GM18870 (cell line): ENCODE data around the gene MIPEP.
A peak's percentile ranks its signal among the peaks of the same experiment; 100 is the strongest.

Experiments
- ATAC-seq: cut with Tn5 transposase; IDR thresholded peaks from one replicate; pipeline ENCODE4 v1.9.1; 2021; ENCODE audit warnings: moderate library complexity; ENCODE audit not compliant: unreplicated experiment

The MIPEP gene

DNA sequence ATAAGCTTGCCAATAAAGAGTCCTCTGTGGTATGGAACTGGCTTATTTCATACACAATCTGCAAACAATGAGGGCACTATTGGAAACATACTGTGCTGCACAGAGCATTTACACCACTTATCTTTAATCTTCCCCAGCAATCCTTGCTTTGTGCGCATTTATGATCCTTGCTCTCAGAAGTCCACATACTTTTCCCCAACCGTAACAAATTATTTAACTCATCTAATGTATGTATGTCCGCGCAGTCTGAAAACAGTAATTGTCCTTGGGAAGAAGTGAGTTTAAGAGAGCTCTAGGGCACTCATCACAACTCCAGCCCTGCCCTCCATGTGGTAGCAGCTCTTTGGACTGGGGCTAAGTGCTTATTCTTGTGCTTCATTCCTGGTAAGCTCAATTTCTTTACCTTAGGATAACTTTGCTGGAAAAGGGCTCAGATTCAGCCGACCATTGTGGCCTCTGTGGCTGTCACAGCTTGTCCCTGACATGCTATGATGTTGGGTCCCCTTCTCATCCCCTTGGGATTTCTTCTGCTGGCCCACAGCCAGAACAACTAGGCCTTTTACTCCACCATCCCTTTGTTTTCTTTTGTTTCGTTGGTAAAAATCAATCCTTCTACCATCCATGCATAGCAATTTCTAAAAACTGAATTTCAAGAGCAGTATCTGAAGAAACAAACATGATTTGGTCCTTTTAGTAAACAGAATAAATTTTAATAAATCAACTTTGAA, 166.3 kb downstream of the MIPEP start:
- ATAC-seq, result no peak

DNA sequence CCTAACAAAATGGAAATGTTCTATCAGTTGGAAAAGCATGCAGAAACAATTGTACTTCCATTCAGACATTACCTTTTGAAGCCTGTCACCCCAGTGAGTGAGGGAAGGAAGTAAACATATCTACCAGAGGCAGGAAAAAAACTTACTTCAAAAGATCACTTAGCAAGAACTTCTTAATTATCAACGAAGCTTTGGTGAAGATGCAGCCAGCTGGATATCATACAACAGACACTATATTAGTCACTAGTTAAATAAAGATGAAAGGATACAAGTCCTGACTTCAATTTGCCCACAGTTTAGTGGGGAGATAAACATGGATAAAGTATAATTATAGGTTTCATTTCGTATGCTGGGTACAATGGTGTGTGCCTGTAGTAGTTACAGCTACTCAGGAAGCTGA, 170.2 kb downstream of the MIPEP start:
- no peak for ATAC-seq

DNA sequence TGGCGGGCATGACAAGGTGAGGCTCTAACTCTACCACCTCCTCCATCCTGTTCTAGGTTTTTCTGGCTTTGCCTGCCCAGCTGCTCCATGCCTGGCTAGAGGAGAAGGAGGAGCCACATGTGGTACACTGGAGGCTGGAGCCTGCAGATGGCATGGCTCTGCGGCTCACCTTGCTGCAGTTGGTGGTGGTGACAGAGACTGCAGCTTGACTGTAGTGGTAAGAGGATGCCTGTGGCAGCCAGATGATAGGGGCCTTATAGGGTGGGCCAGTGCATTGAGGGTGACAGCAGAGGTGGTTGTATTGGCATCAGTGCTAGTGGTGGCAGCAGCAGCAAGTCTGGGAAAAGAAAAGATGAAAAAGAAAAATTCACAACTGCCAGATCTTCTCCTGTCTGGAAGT, 172.8 kb downstream of the MIPEP start:
- no peak for ATAC-seq

DNA sequence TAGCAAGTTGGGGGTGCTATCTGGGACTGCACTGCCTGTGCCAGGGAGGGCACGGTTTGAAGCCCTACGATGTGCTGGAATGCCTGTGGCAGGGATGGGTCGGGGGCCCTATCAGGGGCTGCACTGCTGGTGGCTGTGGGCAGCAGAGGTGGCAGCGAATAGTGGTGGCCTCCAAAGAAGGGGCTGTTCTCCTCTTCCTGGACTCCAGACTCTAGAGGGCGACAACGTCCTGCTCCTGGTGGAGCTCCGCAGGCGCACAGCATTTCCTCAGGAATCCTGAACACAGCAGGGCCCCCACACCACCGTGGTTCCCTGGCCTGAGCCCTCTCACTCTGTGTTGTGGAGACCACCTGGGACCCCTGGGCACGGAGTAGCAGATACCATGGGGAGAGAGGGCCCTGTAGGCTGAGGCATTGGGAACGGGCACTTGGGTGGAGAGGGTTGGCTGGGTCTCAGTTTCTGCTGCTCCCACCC, 173.4 kb downstream of the MIPEP start:
- ATAC-seq, result no peak

DNA sequence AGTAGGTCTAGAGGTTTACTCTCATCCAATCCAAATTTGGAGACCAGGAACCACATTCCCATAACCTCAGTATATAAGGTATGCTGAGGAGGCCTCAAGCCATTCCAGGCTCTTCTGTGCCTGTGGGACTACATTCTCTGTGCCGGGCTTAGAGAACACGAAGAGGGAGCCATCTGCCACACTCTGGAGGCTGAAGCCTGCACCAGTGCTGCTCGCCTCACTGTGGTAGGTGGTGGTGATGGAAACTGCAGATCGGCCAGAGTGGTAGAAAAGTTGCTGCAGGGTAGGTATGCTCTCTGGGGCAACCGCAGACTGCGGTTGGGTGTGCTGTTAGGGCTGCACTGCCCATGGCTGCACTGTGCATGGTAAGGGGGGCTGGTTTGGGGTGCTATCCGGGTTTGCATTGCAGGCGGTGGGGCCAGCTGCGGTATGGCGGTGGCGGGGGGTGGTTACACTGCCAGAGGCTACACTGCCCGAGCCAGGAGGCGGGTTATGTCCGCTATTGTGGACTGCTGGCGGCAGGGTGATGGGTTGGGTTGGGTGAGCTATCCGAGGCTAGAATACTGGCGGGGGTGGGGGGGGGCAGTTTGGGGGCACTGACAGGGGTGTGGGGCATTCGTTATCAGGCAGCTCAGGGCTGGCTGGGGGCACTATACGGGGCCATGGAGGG, 174.0 kb downstream of the MIPEP start:
- no peak for ATAC-seq

DNA sequence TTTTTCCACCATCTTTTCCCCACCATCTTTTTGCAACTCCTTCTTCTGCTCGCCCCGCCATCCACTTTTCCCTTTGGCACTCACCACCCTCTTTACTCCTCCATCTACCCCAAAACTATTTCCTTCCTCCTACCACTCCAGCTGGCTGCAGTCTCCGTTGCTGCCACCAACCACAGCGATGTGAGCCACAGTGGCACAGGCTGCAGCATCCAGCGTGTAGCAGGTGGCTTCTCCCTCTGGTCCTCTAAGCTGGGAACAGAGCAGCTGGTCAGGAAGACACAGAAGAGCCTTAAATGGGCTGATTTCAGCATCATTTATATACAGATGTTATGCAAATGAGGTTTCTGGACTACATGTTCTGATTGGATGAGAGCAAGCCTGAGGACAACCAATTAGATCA, 174.5 kb downstream of the MIPEP start:
- ATAC-seq, result no peak

DNA sequence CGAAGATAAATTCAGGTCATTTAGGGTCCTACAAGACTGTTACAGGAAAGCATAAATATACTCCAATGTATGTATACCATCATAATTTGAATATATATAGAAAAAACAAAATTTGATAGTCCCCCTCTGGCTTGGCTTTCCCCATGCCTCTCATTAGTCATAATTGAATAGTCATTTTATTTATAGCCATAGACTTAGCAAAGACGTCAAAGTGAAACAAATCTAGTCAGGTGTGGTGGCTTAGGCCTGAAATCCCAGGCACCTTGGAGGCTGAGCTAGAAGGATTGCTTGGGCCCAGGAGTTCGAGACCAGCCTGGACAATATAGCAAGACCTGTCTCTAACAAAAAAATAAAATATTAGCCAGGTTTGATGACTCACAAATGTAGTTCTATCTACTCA, 177.8 kb downstream of the MIPEP start:
- no peak for ATAC-seq

DNA sequence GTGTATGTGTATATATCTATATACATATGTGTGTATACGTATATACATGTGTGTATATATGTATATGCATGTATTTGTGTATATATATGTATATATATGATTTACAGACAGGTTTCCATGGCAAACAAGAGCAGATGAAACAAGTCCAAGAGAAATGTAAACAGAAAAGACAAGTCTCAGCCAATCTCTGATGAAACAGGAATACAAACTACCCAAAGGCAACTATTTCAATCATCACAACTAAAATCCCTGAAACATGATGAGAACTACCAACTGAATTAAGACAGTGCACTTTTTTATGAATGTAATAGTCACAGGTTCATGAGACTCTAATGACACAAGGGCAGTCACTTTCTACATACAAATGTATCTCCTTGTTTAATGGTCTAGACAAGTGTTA, 178.8 kb downstream of the MIPEP start:
- no peak for ATAC-seq

DNA sequence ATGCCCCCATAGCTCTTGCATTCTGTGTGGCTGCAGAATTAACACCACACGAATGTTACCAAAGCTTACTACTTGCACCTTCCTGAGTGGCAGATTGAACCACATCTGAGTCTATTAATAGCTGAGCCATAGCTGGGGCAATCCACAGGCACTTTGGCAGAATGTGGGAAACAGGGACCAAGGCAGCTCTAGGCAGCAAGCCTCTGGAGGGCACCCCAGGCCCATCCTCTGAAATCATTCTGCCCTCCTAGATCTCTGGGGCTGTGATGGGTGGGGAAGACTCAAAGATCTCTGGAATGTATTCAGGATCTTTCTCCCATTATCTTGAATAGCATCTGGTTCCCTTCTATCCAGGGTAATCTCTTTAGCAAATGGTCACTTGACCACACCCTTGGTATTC, 179.7 kb downstream of the MIPEP start:
- no peak for ATAC-seq

DNA sequence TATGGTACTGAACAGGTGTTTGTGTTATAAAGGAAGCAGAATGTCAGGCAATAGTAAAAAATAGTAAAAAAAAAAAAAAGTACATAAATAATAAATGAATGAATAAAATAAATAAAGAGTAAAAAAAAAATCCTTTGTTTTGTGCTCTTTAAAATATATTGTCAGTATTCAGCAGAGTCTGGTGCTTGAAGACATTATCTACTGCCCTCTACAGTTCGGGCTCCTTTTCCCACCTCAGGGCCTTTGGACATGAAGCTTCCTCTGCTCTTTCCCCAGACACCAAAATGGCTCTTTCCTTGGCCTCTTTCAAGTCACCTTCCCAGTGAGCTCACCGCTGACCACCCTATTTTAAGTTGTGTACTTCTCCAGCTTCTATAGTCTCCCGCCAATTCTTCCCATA, 181.5 kb downstream of the MIPEP start:
- ATAC-seq, result no peak

DNA sequence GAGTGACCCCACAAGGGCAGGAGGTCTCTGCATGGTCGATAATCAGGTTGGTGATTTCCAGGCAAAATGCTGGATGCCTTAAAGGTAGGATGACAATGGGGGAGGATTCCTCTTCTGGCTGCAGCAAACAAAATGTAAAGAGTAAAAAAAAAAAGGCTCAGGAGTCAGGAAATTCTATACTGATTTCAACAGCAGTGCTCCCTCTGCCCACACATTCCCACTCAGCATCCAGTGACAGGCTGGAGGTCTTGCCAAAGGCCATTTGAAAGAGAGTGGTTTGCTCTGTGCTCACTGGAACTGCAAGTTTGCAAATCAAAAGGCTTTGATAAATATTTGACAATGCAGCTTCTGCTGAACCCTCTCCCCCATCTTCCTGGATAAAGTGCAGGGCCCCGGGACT, 183.6 kb downstream of the MIPEP start:
- ATAC-seq, result no peak

DNA sequence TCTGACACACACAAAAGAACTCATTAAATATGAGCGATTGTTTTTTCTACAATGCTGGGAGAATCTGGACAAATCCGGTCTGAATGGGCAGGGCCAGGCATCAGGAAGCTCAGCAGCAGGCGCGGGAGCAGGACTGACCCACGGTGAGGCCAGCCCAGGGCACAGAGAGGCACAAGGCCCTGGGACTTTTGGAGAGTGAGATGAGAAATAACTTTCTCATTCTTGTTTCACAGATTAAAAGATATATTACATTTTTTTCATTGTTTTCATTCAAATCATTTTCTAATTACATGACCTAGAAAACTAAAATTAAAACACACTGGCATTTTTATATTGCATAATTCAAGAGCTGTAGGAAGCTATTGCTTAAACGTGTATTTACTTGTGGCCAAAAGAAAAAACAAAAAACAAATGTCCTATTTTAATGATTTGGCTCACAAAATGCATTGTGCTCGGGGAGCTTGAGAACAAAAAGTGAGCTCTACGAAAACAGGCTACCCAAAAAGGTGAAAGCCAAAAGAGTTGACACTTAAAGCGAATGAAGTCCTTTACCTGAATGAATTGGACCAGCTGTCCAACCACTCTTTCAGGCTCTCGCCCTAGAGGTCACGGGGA, 185.8 kb downstream of the MIPEP start:
- ATAC-seq, result no peak

DNA sequence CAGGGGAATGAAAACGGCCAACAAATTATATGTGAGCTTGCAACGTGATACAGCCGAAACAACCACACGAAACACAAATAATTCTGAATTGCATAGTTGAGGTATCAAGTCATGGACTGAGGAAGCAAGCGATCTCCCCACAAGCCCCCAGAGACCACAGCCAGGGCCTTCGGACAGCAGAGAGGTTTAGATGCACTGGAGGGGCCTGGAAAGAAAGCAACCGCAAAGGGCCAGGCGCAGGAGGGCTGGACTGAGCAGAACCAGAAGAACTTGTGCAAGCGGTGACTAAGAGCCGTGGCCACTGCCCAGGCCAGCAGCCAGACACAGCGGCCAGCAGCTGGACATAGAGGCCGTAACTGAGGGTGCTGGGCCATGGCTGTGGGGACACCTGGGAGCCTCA, 187.6 kb downstream of the MIPEP start:
- no peak for ATAC-seq

DNA sequence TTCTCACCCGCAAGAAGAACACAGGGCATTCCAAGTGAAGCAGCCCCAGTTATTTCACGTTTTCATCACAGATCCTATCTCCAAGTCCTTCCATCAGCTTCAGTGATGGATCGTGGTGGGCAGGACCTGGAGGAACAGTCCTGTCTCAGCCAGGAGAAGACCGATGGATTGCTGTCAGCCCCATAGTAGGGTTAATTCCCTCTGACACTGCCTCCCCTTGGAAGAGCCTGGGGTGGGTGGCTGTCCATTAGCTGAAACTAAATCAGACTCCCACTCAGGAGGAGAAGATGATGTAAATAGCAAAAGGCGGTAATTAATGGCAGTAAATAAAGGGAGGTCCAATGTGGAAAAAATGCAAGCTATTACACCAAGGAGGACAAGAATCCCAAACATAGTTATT, 188.0 kb downstream of the MIPEP start:
- ATAC-seq, result no peak

DNA sequence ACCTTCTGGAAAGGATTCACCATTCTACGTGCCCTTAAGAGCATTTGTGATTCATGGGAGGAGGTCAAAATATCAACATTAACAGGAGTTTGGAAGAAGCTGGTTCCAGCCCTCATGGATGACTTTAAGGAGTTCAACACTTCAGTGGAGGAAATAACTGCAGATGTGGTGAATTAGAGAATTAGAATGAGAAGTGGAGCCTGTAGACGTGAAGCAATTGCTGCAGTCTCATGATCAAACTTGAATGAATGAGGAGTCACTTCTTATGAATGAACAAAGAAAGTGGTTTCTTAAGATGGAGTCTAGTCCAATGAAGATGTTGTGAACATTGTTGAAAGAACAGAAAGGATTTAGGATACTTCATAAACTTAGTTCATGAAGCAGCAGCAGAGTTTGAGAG, 189.9 kb downstream of the MIPEP start:
- ATAC-seq, result no peak

DNA sequence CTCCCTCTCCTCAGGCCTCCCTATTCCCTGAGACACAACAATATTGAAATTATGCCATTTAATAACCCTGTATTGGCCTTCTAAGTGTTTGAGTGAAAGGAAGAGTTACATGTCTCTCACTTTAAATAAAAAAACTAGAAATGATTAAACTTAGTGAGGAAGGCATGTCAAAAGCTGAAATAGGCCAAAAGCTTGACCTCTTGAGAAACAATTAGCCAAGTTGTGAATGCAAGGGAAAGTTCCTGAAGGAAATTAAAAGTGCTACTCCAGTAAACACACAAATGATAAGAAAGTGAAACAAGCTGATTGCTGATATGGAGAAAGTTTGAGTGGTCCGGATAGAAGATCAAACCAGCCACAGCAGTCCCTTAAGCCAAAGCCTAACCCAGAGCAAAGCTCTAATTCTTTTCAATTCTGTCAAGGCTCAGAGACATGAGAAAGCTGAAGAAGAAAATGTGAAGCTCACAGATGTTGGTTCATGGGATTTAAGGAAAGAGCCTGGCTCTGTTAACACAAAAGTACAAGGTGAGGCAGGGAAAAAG, 191.4 kb downstream of the MIPEP start:
- ATAC-seq, result no peak

DNA sequence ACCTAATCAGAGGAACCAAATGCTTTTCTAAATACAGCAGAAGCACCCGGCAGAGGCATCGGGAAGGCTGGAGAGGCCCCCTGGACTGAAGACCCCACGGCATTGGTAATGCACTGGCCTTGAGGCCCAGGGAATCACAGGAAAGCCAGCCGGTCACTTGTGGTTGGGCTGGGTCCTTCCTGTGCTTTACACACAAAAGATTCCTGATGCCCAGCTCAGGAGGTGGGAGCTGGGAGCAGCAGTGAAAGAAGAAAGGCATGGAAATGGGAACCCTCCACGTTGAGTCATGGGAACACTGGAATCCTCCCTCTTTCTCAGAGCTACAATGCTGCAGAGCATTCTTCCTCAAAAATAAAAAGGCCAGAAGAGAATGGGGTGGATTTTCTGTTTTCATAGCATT, 192.6 kb downstream of the MIPEP start:
- ATAC-seq, result no peak

DNA sequence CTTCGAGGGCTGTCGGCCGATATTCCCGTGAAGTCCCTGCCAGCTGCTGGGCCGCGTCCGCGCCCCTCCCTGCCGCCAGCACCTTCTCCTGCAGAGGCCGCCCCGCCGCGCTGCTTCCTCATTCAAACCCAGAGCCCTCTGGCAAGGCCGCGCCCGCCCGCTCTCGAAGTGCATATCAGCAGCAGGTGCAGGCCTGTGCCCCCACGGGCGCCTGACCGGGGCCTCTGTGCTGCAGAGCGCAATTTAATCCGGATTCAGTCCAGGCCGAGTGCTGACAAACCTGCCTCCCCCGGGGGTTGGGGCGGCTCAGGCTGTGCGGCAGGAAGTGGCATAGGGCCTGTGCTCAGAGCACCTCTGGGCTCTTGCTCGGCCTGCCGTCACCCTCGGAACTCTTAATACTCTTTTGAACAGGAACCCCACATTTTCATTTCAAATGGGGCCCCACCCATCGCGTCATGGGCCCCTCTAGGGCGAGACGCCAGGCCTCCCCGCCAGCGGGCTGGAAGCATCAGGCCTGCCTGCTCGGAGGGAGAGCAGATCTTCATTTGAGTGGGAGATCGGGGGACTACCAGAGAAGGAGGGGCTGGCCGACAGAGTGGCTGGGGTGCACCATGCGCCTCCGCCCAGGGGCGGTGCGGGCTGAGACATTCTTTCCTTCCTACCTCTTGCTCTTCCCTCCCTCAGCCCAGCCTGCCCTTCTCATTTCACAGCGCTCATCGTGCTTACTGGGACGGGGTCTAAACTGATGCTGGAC, 193.3 kb downstream of the MIPEP start:
- ATAC-seq, result peak; percentile 47

DNA sequence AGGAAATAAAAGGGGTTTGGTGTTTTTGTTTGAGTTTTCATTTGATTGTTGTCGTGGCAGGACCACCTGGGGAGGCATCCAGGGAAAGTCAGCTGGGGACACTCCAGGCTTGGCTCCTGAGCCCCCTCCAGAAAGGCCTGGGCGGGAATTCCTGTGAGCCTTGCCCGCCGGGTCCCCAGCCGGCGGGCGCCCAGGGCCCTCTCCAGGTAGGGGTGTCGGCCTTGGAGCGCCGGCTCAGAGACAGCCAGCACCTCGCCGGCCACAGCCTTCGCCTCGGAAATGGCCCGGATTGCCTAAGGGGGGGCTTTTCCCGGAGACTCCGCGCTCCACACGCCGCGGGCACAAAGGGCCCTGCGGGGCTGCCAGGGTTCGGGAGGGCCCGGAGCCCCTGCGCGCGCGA, 194.0 kb downstream of the MIPEP start:
- no peak for ATAC-seq

DNA sequence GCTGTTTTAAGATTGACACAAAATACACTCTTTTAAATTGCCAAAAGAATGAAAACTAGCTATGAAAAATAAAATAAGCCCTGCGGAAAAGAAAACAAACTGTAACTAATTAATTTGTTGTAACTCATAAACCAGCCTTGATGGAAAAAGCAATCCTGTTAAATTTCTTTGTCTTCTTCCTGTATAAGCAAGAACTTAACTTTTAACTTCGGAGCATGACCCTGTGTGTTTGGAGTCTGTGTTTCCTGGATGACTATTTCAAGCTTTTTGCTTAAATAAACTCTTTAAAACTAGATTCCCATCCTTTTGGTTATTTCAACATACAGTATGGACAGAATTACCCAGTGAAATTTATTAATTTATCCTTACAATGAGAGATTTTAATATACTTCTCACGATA, 196.4 kb downstream of the MIPEP start:
- ATAC-seq, result no peak

DNA sequence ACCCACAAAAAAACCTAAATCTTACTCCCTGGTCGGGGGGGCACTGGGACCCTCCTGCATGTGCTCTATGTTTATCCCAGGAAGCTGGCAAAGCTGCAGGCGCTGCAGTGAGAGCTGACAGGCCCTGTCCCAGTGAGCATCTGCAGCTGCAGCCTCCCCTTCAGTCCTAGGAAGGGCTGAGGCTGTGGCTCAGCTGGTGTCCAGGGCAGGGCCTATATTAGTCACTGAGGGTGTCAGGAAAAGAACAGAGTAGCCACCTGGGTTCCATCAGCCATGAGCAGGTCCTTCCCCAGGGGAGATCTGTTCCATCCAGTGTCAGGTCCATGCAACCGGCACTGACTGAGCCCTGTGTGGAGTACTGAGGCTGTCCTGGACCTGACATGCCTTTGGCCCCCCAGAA, 198.5 kb downstream of the MIPEP start:
- no peak for ATAC-seq
